HEK293 (cell line): ENCODE data around the gene RPS19BP1.

Experiments used
- CTCF ChIA-PET: fragments of 350-600 bp; formaldehyde crosslinking; extraction: SDS; loops from one replicate; lab custom pipeline; 2021; ENCODE audit warnings: antibody characterized with exemption; lab: Yijun Ruan, JAX
- POLR2A ChIA-PET: fragments of 300-600 bp; formaldehyde crosslinking; extraction: SDS; loops from one replicate; lab custom pipeline; 2020; ENCODE audit warnings: antibody characterized with exemption, inconsistent platforms; lab: Yijun Ruan, JAX
- H3K27ac ChIP-seq: fragments of 200-500 bp; sonication (Bioruptor generic); 2 replicates; pipeline ENCODE4 v1.5.1; 2014; ENCODE audit warnings: low read depth, low read length, control low read depth, inconsistent platforms; ENCODE audit errors: extremely low read depth
- H3K36me3 ChIP-seq, 2 experiments: fragments of 200-500 bp in 1 of 2; sonication (Bioruptor generic) in 1 of 2; 1 replicate in 1 of 2; 2 replicates in 1 of 2; pipeline ENCODE4 v1.5.1; 2014 to 2017; ENCODE audit warnings: inconsistent platforms in 2 of 2, low read length in 2 of 2; ENCODE audit not compliant: control insufficient read depth in 2 of 2, insufficient read depth in 1 of 2
- H3K4me1 ChIP-seq: fragments of 200-500 bp; sonication (Bioruptor generic); 2 replicates; pipeline ENCODE4 v1.5.1; 2014; ENCODE audit warnings: mild to moderate bottlenecking, low read length, inconsistent platforms; ENCODE audit not compliant: control insufficient read depth, insufficient read depth
- H3K4me3 ChIP-seq: 2 replicates; pipeline ENCODE4 v1.5.1; 2011; ENCODE audit warnings: low read depth, mild to moderate bottlenecking, control low read depth, low read length, moderate library complexity
- H3K9me3 ChIP-seq: fragments of 200-500 bp; sonication (Bioruptor generic); 2 replicates; pipeline ENCODE4 v1.5.1; 2014; ENCODE audit warnings: low read depth, low read length, inconsistent platforms; ENCODE audit not compliant: control insufficient read depth, insufficient read depth
- HOXD13 ChIP-seq: sonication (generic); formaldehyde crosslinking; IDR thresholded peaks from 2 replicates; pipeline ENCODE4 v1.8.0; 2022; ENCODE audit warnings: missing genetic modification reagents, borderline replicate concordance
- KLF9 ChIP-seq: fragments of 450-650 bp; formaldehyde crosslinking; IDR thresholded peaks from 2 replicates; pipeline ENCODE4 v1.5.1; 2016; ENCODE audit warnings: missing biosample characterization, missing genetic modification characterization, low read depth
- RBAK ChIP-seq: fragments of 450-650 bp; formaldehyde crosslinking; IDR thresholded peaks from 2 replicates; pipeline ENCODE4 v1.5.1; 2016; ENCODE audit warnings: missing biosample characterization, missing genetic modification characterization
- REPIN1 ChIP-seq: fragments of 450-650 bp; formaldehyde crosslinking; IDR thresholded peaks from 2 replicates; pipeline ENCODE4 v1.5.1; 2017; ENCODE audit warnings: missing biosample characterization, missing genetic modification characterization, low read depth
- ZNF138 ChIP-seq: fragments of 450-650 bp; formaldehyde crosslinking; IDR thresholded peaks from 2 replicates; pipeline ENCODE4 v1.5.1; 2016; ENCODE audit warnings: missing biosample characterization, missing genetic modification characterization, borderline replicate concordance
- ZNF140 ChIP-seq: fragments of 450-650 bp; formaldehyde crosslinking; IDR thresholded peaks from 2 replicates; pipeline ENCODE4 v1.5.1; 2016; ENCODE audit warnings: missing biosample characterization, missing genetic modification characterization
- ZNF174 ChIP-seq: fragments of 450-650 bp; formaldehyde crosslinking; IDR thresholded peaks from 2 replicates; pipeline ENCODE4 v1.5.0; 2017; ENCODE audit warnings: missing biosample characterization, mild to moderate bottlenecking, missing genetic modification characterization
- ZNF211 ChIP-seq: fragments of 450-650 bp; formaldehyde crosslinking; IDR thresholded peaks from 2 replicates; pipeline ENCODE4 v1.5.1; 2016; ENCODE audit warnings: low read depth, missing biosample characterization, missing genetic modification characterization
- ZNF426 ChIP-seq: fragments of 450-650 bp; formaldehyde crosslinking; IDR thresholded peaks from 2 replicates; pipeline ENCODE4 v1.5.1; 2017; ENCODE audit warnings: missing biosample characterization, missing genetic modification characterization, mild to moderate bottlenecking, inconsistent platforms, moderate library complexity
- ZNF473 ChIP-seq: fragments of 450-650 bp; formaldehyde crosslinking; IDR thresholded peaks from 2 replicates; pipeline ENCODE4 v1.5.1; 2017; ENCODE audit warnings: missing biosample characterization, missing genetic modification characterization
- ZNF48 ChIP-seq: fragments of 450-650 bp; formaldehyde crosslinking; IDR thresholded peaks from 2 replicates; pipeline ENCODE4 v1.5.1; 2016; ENCODE audit warnings: missing biosample characterization, missing genetic modification characterization
- ZNF510 ChIP-seq: fragments of 450-650 bp; formaldehyde crosslinking; IDR thresholded peaks from 2 replicates; pipeline ENCODE4 v1.5.1; 2018; ENCODE audit warnings: mild to moderate bottlenecking, missing genetic modification characterization, missing biosample characterization; ENCODE audit not compliant: insufficient replicate concordance
- ZNF571 ChIP-seq: fragments of 450-650 bp; formaldehyde crosslinking; IDR thresholded peaks from 2 replicates; pipeline ENCODE4 v1.5.0; 2017; ENCODE audit warnings: missing biosample characterization, missing genetic modification characterization
- ZNF701 ChIP-seq: fragments of 450-650 bp; formaldehyde crosslinking; IDR thresholded peaks from 2 replicates; pipeline ENCODE4 v1.5.1; 2016; ENCODE audit warnings: missing biosample characterization, missing genetic modification characterization
- ZNF791 ChIP-seq: fragments of 450-650 bp; formaldehyde crosslinking; IDR thresholded peaks from 2 replicates; pipeline ENCODE4 v1.5.1; 2016; ENCODE audit warnings: missing biosample characterization, missing genetic modification characterization
- ZNF837 ChIP-seq: fragments of 450-650 bp; formaldehyde crosslinking; IDR thresholded peaks from 2 replicates; pipeline ENCODE4 v1.5.1; 2016; ENCODE audit warnings: missing biosample characterization, missing genetic modification characterization
- ZSCAN16 ChIP-seq: fragments of 450-650 bp; formaldehyde crosslinking; IDR thresholded peaks from 2 replicates; pipeline ENCODE4 v1.5.1; 2016; ENCODE audit warnings: missing biosample characterization, missing genetic modification characterization
- TF ChIP-seq, protein P1 (sequence below): fragments of 450-650 bp; formaldehyde crosslinking; conservative IDR thresholded peaks from 2 replicates; pipeline ENCODE4 v1.5.1; 2016; ENCODE audit warnings: low read depth, missing biosample characterization, missing genetic modification characterization
- TF ChIP-seq, protein P2 (sequence below): fragments of 450-650 bp; formaldehyde crosslinking; IDR thresholded peaks from 2 replicates; pipeline ENCODE4 v1.5.1; 2016; ENCODE audit warnings: missing biosample characterization, missing genetic modification characterization
- TF ChIP-seq, protein P3 (sequence below): fragments of 450-650 bp; formaldehyde crosslinking; IDR thresholded peaks from 2 replicates; pipeline ENCODE4 v1.5.1; 2016; ENCODE audit warnings: missing biosample characterization, missing genetic modification characterization
- TF ChIP-seq, protein P4 (sequence below): fragments of 450-650 bp; formaldehyde crosslinking; IDR thresholded peaks from 2 replicates; pipeline ENCODE4 v1.5.1; 2017; ENCODE audit warnings: missing biosample characterization, missing genetic modification characterization
- TF ChIP-seq, protein P5 (sequence below): fragments of 450-650 bp; formaldehyde crosslinking; IDR thresholded peaks from 2 replicates; pipeline ENCODE4 v1.5.1; 2016; ENCODE audit warnings: missing biosample characterization, missing genetic modification characterization
- TF ChIP-seq, protein P6 (sequence below): fragments of 450-650 bp; formaldehyde crosslinking; IDR thresholded peaks from 2 replicates; pipeline ENCODE4 v1.5.1; 2016; ENCODE audit warnings: missing biosample characterization, missing genetic modification characterization, low read depth

The RPS19BP1 gene

DNA sequence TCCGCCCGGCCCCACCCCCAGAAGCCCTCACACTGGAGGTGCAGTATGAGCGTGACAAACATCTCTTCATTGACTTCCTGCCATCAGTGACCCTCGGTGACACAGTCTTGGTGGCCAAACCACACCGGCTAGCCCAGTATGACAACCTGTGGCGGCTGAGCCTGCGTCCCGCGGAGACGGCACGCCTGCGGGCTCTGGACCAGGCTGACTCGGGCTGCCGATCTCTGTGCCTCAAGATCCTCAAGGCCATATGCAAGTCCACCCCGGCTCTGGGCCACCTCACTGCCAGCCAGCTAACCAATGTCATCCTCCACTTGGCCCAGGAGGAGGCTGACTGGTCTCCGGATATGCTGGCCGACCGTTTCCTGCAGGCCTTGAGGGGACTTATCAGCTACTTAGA lies 18.8 kb downstream of the RPS19BP1 start:
- Histone ChIP-seq H3K27ac (no peak overlapping the region), H3K4me1 (0 out of 2 replicates have a peak, but pooled peaks cover 3% of the 10 kb centered on the region), H3K9me3 (no peaks in the 10 kb centered on the region), H3K36me3 (peaks cover 59 to 88% of the 10 kb centered on the region in 2 experiments), H3K4me3 (no peak overlapping the region)
- CTCF ChIA-PET = interaction anchor here (1.5 to 5.4 kb wide), 6 partner anchors 9 to 24 kb away, joined by 7 to 84 read pairs (median 13); partner anchors contain the start of genes MIEF1 and RPS19BP1
- POLR2A ChIA-PET = interaction anchor here (0.5 to 2.2 kb wide), 5 partner anchors 9 to 15 kb away, joined by 3 to 7 read pairs (median 3); no protein-coding TSS in a partner anchor
- no peak for TF ChIP-seq ZSCAN16 (tag by site-specific recombination)
- no peak for TF ChIP-seq ZNF138 (tag by site-specific recombination)
- TF ChIP-seq, protein P1, sequence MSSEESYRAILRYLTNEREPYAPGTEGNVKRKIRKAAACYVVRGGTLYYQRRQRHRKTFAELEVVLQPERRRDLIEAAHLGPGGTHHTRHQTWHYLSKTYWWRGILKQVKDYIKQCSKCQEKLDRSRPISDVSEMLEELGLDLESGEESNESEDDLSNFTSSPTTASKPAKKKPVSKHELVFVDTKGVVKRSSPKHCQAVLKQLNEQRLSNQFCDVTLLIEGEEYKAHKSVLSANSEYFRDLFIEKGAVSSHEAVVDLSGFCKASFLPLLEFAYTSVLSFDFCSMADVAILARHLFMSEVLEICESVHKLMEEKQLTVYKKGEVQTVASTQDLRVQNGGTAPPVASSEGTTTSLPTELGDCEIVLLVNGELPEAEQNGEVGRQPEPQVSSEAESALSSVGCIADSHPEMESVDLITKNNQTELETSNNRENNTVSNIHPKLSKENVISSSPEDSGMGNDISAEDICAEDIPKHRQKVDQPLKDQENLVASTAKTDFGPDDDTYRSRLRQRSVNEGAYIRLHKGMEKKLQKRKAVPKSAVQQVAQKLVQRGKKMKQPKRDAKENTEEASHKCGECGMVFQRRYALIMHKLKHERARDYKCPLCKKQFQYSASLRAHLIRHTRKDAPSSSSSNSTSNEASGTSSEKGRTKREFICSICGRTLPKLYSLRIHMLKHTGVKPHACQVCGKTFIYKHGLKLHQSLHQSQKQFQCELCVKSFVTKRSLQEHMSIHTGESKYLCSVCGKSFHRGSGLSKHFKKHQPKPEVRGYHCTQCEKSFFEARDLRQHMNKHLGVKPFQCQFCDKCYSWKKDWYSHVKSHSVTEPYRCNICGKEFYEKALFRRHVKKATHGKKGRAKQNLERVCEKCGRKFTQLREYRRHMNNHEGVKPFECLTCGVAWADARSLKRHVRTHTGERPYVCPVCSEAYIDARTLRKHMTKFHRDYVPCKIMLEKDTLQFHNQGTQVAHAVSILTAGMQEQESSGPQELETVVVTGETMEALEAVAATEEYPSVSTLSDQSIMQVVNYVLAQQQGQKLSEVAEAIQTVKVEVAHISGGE (tag by site-specific recombination) = no peak
- TF ChIP-seq REPIN1 = no peak
- TF ChIP-seq ZNF473 = no peak
- no peak for TF ChIP-seq KLF9
- TF ChIP-seq ZNF174 (tag by site-specific recombination) = no peak
- no peak for TF ChIP-seq ZNF140

DNA sequence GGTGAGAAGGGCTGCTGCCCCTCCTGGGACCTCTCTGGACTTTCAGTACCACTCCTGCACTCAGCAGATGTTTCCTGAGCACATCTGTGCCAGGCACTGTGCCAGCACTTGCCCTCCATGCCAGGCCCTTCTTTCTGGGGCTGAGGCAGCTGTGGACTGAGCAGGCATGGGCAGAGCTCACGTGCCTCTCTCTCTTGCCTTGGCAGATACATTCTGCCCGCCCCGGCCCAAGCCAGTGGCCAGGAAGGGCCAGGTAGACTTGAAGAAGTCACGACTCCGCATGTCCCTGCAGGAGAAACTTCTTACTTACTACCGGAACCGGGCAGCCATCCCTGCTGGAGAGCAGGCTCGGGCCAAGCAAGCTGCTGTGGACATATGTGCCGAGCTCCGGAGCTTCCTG lies 20.5 kb downstream of the RPS19BP1 start:
- H3K36me3 ChIP-seq = peaks cover 64 to 98% of the 10 kb centered on the region in 2 experiments
- ChIA-PET POLR2A (interaction anchor here (0.7 to 3.4 kb wide), 4 partner anchors 8 to 11 kb away, joined by 4 to 20 read pairs (median 6); partner anchors contain the start of genes ATF4 and MIEF1), CTCF (interaction anchor here (0.6 to 1.7 kb wide), 6 partner anchors 16 to 30 kb away, joined by 3 to 7 read pairs (median 4); no protein-coding TSS in a partner anchor)
- no peaks in the 10 kb centered on the region for H3K9me3 ChIP-seq
- H3K4me1 ChIP-seq = no peaks in the 10 kb centered on the region
- H3K4me3 ChIP-seq = no peak overlapping the region
- H3K27ac ChIP-seq = no peak overlapping the region
- TF ChIP-seq, protein P2, sequence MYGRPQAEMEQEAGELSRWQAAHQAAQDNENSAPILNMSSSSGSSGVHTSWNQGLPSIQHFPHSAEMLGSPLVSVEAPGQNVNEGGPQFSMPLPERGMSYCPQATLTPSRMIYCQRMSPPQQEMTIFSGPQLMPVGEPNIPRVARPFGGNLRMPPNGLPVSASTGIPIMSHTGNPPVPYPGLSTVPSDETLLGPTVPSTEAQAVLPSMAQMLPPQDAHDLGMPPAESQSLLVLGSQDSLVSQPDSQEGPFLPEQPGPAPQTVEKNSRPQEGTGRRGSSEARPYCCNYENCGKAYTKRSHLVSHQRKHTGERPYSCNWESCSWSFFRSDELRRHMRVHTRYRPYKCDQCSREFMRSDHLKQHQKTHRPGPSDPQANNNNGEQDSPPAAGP (tag by site-specific recombination) = no peak
- TF ChIP-seq ZNF701 = no peak
- TF ChIP-seq, protein P3, sequence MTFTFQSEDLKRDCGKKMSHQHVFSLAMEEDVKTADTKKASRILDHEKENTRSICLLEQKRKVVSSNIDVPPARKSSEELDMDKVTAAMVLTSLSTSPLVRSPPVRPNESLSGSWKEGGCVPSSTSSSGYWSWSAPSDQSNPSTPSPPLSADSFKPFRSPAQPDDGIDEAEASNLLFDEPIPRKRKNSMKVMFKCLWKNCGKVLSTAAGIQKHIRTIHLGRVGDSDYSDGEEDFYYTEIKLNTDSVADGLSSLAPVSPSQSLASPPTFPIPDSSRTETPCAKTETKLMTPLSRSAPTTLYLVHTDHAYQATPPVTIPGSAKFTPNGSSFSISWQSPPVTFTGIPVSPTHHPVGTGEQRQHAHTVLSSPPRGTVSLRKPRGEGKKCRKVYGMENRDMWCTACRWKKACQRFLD (tag by site-specific recombination) = no peak
- TF ChIP-seq ZNF510 (tag by site-specific recombination) = no peak
- TF ChIP-seq ZNF426 (tag by site-specific recombination) = no peak
- TF ChIP-seq, protein P4, sequence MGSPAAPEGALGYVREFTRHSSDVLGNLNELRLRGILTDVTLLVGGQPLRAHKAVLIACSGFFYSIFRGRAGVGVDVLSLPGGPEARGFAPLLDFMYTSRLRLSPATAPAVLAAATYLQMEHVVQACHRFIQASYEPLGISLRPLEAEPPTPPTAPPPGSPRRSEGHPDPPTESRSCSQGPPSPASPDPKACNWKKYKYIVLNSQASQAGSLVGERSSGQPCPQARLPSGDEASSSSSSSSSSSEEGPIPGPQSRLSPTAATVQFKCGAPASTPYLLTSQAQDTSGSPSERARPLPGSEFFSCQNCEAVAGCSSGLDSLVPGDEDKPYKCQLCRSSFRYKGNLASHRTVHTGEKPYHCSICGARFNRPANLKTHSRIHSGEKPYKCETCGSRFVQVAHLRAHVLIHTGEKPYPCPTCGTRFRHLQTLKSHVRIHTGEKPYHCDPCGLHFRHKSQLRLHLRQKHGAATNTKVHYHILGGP (tag by site-specific recombination) = no peak
- no peak for TF ChIP-seq ZNF837 (tag by site-specific recombination)
- no peak for TF ChIP-seq ZNF571 (tag by site-specific recombination)
- no peak for TF ChIP-seq ZNF791
- no peak for TF ChIP-seq ZNF211 (tag by site-specific recombination)
- no peak for TF ChIP-seq HOXD13 (CRISPR knock-in tag)
- TF ChIP-seq ZNF48 (tag by site-specific recombination) = no peak
- TF ChIP-seq, protein P5, sequence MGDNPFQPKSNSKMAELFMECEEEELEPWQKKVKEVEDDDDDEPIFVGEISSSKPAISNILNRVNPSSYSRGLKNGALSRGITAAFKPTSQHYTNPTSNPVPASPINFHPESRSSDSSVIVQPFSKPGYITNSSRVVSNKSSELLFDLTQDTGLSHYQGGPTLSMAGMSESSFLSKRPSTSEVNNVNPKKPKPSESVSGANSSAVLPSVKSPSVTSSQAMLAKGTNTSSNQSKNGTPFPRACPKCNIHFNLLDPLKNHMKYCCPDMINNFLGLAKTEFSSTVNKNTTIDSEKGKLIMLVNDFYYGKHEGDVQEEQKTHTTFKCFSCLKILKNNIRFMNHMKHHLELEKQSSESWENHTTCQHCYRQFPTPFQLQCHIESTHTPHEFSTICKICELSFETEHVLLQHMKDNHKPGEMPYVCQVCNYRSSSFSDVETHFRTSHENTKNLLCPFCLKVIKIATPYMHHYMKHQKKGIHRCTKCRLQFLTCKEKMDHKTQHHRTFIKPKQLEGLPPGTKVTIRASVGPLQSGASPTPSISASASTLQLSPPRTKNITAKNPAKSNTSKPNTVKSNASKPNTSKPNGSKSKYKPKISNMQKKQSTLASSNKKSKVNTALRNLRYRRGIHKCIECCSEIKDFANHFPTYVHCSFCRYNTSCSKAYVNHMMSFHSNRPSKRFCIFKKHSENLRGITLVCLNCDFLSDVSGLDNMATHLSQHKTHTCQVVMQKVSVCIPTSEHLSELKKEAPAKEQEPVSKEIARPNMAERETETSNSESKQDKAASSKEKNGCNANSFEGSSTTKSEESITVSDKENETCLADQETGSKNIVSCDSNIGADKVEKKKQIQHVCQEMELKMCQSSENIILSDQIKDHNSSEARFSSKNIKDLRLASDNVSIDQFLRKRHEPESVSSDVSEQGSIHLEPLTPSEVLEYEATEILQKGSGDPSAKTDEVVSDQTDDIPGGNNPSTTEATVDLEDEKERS (tag by site-specific recombination) = no peak
- no peak for TF ChIP-seq ZNF140
- TF ChIP-seq RBAK = no peak
- TF ChIP-seq, protein P6, sequence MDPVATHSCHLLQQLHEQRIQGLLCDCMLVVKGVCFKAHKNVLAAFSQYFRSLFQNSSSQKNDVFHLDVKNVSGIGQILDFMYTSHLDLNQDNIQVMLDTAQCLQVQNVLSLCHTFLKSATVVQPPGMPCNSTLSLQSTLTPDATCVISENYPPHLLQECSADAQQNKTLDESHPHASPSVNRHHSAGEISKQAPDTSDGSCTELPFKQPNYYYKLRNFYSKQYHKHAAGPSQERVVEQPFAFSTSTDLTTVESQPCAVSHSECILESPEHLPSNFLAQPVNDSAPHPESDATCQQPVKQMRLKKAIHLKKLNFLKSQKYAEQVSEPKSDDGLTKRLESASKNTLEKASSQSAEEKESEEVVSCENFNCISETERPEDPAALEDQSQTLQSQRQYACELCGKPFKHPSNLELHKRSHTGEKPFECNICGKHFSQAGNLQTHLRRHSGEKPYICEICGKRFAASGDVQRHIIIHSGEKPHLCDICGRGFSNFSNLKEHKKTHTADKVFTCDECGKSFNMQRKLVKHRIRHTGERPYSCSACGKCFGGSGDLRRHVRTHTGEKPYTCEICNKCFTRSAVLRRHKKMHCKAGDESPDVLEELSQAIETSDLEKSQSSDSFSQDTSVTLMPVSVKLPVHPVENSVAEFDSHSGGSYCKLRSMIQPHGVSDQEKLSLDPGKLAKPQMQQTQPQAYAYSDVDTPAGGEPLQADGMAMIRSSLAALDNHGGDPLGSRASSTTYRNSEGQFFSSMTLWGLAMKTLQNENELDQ = no peak
